ENCODE measurements around the gene AOPEP. TPM values are rescaled to one million over a fixed set of nuclear protein-coding genes. Genes with fewer than 3 reads are reported as not detected.

The AOPEP gene
- total and polyA plus RNA-seq, 2 of the 13 experiments (the other 11 are each of a cell fraction or from before 2014, with no cell fraction given), result 22.2 to 41.6 TPM

- Histone ChIP-seq H3K9ac (ENCODE audit: insufficient read depth, low read depth, low read length) (no peak overlapping the region), H3K27ac (ENCODE audit: extremely low read length, insufficient read depth, low read length) (peak overlapping the region; percentile 26), H3K4me1 (ENCODE audit: insufficient read depth, low read length) (peaks cover 69% of the 10 kb centered on the region), H3K36me3 (replicated peaks in 1 of 2; ENCODE audit: control insufficient read depth in 1 of 2, insufficient read depth in 2 of 2, low read length in 2 of 2) (peaks cover 1 to 20% of the 10 kb centered on the region in 2 experiments; a peak in 4 of 5 replicates), H3K27me3 (ENCODE audit: control insufficient read depth in 1 of 2, insufficient read depth in 2 of 2, low read length in 2 of 2) (no peaks in the 10 kb centered on the region), H3K9me3 (ENCODE audit: low read length) (no peaks in the 10 kb centered on the region), H3K4me3 (replicated peaks in 1 of 3; ENCODE audit: insufficient read depth in 1 of 3, low read depth in 2 of 3, low read length in 3 of 3) (no peak overlapping the region), H3K4me2 (ENCODE audit: low read depth, low read length) (peak overlapping the region; percentile 30; the same call in 1 of the 2 replicates), H2AFZ (ENCODE audit: low read length) (no peak overlapping the region), H3K79me2 (ENCODE audit: insufficient read depth, low read length) (peaks cover 94% of the 10 kb centered on the region), H4K20me1 (ENCODE audit: insufficient read depth, low read length) (peaks cover 11% of the 10 kb centered on the region)
- POLR2A ChIA-PET, result no interaction called here
- WGBS (ENCODE audit: low lambda C conversion rate), result over 99% methylated on average over 5 of the region's 5 CpGs
- no peak for ATAC-seq
- DNase-seq (ENCODE audit: low spot score), result no peak
- no TSS peak for BruUV-seq (replicated peaks)
- TF ChIP-seq RBM22 (optimal IDR thresholded peaks at IDR 0.05; ENCODE audit: low read length), result peak; percentile 42
- TF ChIP-seq RBFOX2 (IDR thresholded peaks at IDR 0.05; ENCODE audit: low read depth, low read length), result peak; percentile 42; the same call in 1 of the 2 replicates
- TF ChIP-seq NFE2L2 (IDR thresholded peaks at IDR 0.05; ENCODE audit: low read length), result no peak
- TF ChIP-seq MTERF4 (CRISPR knock-in tag; IDR thresholded peaks at IDR 0.05), result no peak
- intact Hi-C loops (cut with micrococcal nuclease; ENCODE audit: unreplicated experiment) (loop anchor here (2.0 to 10.0 kb wide), 4 partner anchors 13 to 225 kb away; no protein-coding TSS in a partner anchor), in situ Hi-C loops (cut with HindIII; ENCODE audit: extremely low pct_ligation_motif_present, low pct_unique_long_range_greater_than_20kb) (no loop called here)
- FAIRE-seq, result no peak
- CTCF ChIA-PET (ENCODE audit: low intra/inter-chr PET ratio, low total read pairs), result no interaction called here
These were observed 283.0 kb downstream of the AOPEP start for GRCh38 chr9:95009459-95009858.

GRCh38 chr9:95010431-95010838, 283.9 kb downstream of the AOPEP start:
- no peak for ATAC-seq
- CTCF ChIA-PET (ENCODE audit: low intra/inter-chr PET ratio, low total read pairs), result no interaction called here
- in situ Hi-C loops (cut with HindIII; ENCODE audit: extremely low pct_ligation_motif_present, low pct_unique_long_range_greater_than_20kb), result no loop called here

More at GRCh38 chr9:95010431-95010838, 283.9 kb downstream of the AOPEP start:
- Histone ChIP-seq H3K27me3 (ENCODE audit: control insufficient read depth in 1 of 2, insufficient read depth in 2 of 2, low read length in 2 of 2) (no peaks in the 10 kb centered on the region), H3K9me3 (ENCODE audit: low read length) (no peaks in the 10 kb centered on the region), H2AFZ (ENCODE audit: low read length) (no peak overlapping the region), H4K20me1 (ENCODE audit: insufficient read depth, low read length) (peaks cover 16% of the 10 kb centered on the region), H3K4me3 (replicated peaks in 1 of 3; ENCODE audit: insufficient read depth in 1 of 3, low read depth in 2 of 3, low read length in 3 of 3) (no peak overlapping the region), H3K36me3 (replicated peaks in 1 of 2; ENCODE audit: control insufficient read depth in 1 of 2, insufficient read depth in 2 of 2, low read length in 2 of 2) (peaks cover 1 to 29% of the 10 kb centered on the region in 2 experiments; a peak in 4 of 5 replicates), H3K79me2 (ENCODE audit: insufficient read depth, low read length) (peaks cover 98% of the 10 kb centered on the region), H3K4me2 (ENCODE audit: low read depth, low read length) (no peak overlapping the region), H3K9ac (ENCODE audit: insufficient read depth, low read depth, low read length) (no peak overlapping the region), H3K4me1 (ENCODE audit: insufficient read depth, low read length) (peaks cover 75% of the 10 kb centered on the region), H3K27ac (ENCODE audit: extremely low read length, insufficient read depth, low read length) (no peak overlapping the region)
- 95% methylated on average over 5 of the region's 5 CpGs for WGBS (ENCODE audit: low lambda C conversion rate)
- no TSS peak for BruUV-seq (replicated peaks)
- TF ChIP-seq ZBTB25 (CRISPR knock-in tag; IDR thresholded peaks at IDR 0.05) (no peak), ZBTB10 (CRISPR knock-in tag; IDR thresholded peaks at IDR 0.05; ENCODE audit: borderline replicate concordance) (no peak), POLR2A (IDR thresholded peaks at IDR 0.05; ENCODE audit: insufficient read depth in 1 of 2, low read depth in 2 of 2, low read length in 2 of 2) (peak in 1 of 2 experiments; percentile 44; a peak in 1 of 4 replicates), AGO2 (optimal IDR thresholded peaks at IDR 0.05; ENCODE audit: low read depth, low read length) (peak; percentile 5), ZGPAT (CRISPR knock-in tag; IDR thresholded peaks at IDR 0.05) (no peak), POLR2AphosphoS5 (IDR thresholded peaks at IDR 0.05; ENCODE audit: low read depth, low read length) (0 out of 2 replicates have a peak, but pooled peaks have one; percentile 20)
- intact Hi-C loops (cut with micrococcal nuclease; ENCODE audit: unreplicated experiment), result loop anchor here (5.0 kb wide), 1 partner anchor 37 kb away; no protein-coding TSS in a partner anchor
- FAIRE-seq (no peak), DNase-seq (ENCODE audit: low spot score) (no peak)
- POLR2A ChIA-PET, result interaction anchor here (1.6 to 1.7 kb wide), 3 partner anchors 9 to 19 kb away, joined by 3 to 8 read pairs (median 3); no protein-coding TSS in a partner anchor
